Vagina (tissue), 2 donors: Measurements from ENCODE around the gene CDHR3.

ENCODE experiments used
- POLR2A ChIP-seq, 2 donors: fragments of 450-650 bp; IDR thresholded peaks; one replicate each; pipeline ENCODE4 v1.6.1; 2017; ENCODE audit warnings: antibody characterized with exemption in 2 of 2, mild to moderate bottlenecking in 2 of 2, moderate library complexity in 2 of 2
- TF ChIP-seq, protein P1 (sequence below), 3 experiments: fragments of 450-650 bp in 2 of 3; fragments of 200-600 bp in 1 of 3; sonication (generic) in 1 of 3; IDR thresholded peaks; one replicate each; pipeline ENCODE4 v1.5.1; 2017 to 2019; ENCODE audit warnings: antibody characterized with exemption in 3 of 3, mild to moderate bottlenecking in 2 of 3, moderate library complexity in 2 of 3

DNA sequence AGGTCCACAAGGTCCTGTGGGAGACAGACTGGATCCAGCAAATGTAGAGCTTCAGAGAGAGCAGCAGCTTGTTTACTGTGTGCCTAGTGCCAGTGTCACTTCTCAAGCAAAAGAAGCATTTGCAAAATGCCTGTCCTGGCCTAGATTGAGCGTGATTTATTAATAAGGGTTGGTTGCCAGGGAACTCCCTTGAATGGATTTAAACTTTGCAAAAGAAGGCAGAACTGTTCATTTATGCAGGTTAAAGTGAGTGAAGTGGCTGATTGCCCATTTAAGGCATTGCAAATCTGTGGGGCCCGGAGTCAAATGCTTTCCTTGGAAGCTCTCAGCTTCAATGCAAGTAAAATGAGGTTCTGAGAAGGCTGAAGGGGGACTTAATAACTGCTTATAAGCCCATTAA, 71.3 kb downstream of the CDHR3 start:
- TF ChIP-seq, protein P1, sequence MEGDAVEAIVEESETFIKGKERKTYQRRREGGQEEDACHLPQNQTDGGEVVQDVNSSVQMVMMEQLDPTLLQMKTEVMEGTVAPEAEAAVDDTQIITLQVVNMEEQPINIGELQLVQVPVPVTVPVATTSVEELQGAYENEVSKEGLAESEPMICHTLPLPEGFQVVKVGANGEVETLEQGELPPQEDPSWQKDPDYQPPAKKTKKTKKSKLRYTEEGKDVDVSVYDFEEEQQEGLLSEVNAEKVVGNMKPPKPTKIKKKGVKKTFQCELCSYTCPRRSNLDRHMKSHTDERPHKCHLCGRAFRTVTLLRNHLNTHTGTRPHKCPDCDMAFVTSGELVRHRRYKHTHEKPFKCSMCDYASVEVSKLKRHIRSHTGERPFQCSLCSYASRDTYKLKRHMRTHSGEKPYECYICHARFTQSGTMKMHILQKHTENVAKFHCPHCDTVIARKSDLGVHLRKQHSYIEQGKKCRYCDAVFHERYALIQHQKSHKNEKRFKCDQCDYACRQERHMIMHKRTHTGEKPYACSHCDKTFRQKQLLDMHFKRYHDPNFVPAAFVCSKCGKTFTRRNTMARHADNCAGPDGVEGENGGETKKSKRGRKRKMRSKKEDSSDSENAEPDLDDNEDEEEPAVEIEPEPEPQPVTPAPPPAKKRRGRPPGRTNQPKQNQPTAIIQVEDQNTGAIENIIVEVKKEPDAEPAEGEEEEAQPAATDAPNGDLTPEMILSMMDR (IDR thresholded peaks at IDR 0.05), result no peak
- TF ChIP-seq POLR2A (IDR thresholded peaks at IDR 0.05), result no peak
